Measurements from ENCODE around the gene MAML1. TPM values are rescaled to one million over a fixed set of nuclear protein-coding genes. Genes with fewer than 3 reads are reported as not detected.

The MAML1 gene
- total and polyA plus RNA-seq, 7 experiments from 2014 or later: 3.5 to 51.2 (median 33.4) TPM

GRCh38 chr5:179778591-179778990 is 46.0 kb downstream of the MAML1 start:
- CTCF ChIA-PET: interaction anchor here (1.8 kb wide), 1 partner anchor 16 kb away, joined by 4 read pairs; no protein-coding TSS in a partner anchor
- peaks cover 13 to 62% (median 17%) of the 10 kb centered on the region in 3 experiments for H3K36me3 ChIP-seq (ENCODE audit: control insufficient read depth in 2 of 3, insufficient read depth in 3 of 3, low read length in 3 of 3)

GRCh38 chr5:179779826-179780225 is 47.2 kb downstream of the MAML1 start:
- ChIA-PET CTCF (interaction anchor here (1.1 kb wide), 1 partner anchor 78 kb away, joined by 3 read pairs; no protein-coding TSS in a partner anchor), POLR2A (interaction anchor here (0.6 kb wide), 1 partner anchor 72 kb away, joined by 3 read pairs; no protein-coding TSS in a partner anchor)
- Mint-ChIP-seq H3K4me1 (peaks cover 0 to 12% (median 0%) of the 10 kb centered on the region in 7 donors), H3K27me3 (no peaks in the 10 kb centered on the region), H3K9me3 (no peaks in the 10 kb centered on the region), H3K4me3 (no peak overlapping the region), H3K36me3 (peaks cover 4 to 34% (median 6%) of the 10 kb centered on the region in 5 donors), H3K27ac (peak overlapping the region in 1 of 9 donors; percentile 33)
- Histone ChIP-seq H3K9me3 (ENCODE audit: control insufficient read depth in 2 of 3, low read length in 3 of 3) (no peaks in the 10 kb centered on the region), H3K27ac (ENCODE audit: low read depth, low read length) (no peak overlapping the region), H3K36me3 (ENCODE audit: control insufficient read depth in 2 of 3, insufficient read depth in 3 of 3, low read length in 3 of 3) (peaks cover 13 to 50% (median 14%) of the 10 kb centered on the region in 3 experiments), H3K27me3 (ENCODE audit: control insufficient read depth in 2 of 2, insufficient read depth in 2 of 2, low read length in 2 of 2) (no peaks in the 10 kb centered on the region), H3K4me3 (ENCODE audit: low read length) (no peak overlapping the region), H3K4me1 (ENCODE audit: control insufficient read depth in 2 of 2, insufficient read depth in 2 of 2, low read length in 2 of 2) (no peaks in the 10 kb centered on the region)
- DNase-seq (no peak), ATAC-seq (no peak)
- intact Hi-C loops (cut with micrococcal nuclease): no loop called here

More at GRCh38 chr5:179778591-179778990, 46.0 kb downstream of the MAML1 start:
- H3K9me3 Mint-ChIP-seq: no peaks in the 10 kb centered on the region
- no peak overlapping the region for H3K4me3 ChIP-seq (ENCODE audit: low read length)
- H3K4me1 Mint-ChIP-seq: peaks cover 0 to 12% (median 0%) of the 10 kb centered on the region in 7 donors
- H3K27ac ChIP-seq (ENCODE audit: low read depth, low read length): no peak overlapping the region
- no peaks in the 10 kb centered on the region for H3K27me3 Mint-ChIP-seq
- no peaks in the 10 kb centered on the region for H3K9me3 ChIP-seq (ENCODE audit: control insufficient read depth in 2 of 3, low read length in 3 of 3)
- H3K4me3 Mint-ChIP-seq: no peak overlapping the region
- no peaks in the 10 kb centered on the region for H3K27me3 ChIP-seq (ENCODE audit: control insufficient read depth in 2 of 2, insufficient read depth in 2 of 2, low read length in 2 of 2)
- peaks cover 4 to 37% (median 7%) of the 10 kb centered on the region in 5 donors for H3K36me3 Mint-ChIP-seq
- no peaks in the 10 kb centered on the region for H3K4me1 ChIP-seq (ENCODE audit: control insufficient read depth in 2 of 2, insufficient read depth in 2 of 2, low read length in 2 of 2)
- ATAC-seq (no peak), DNase-seq (no peak)
- POLR2A ChIA-PET: no interaction called here
- intact Hi-C loops (cut with micrococcal nuclease): no loop called here
- H3K27ac Mint-ChIP-seq: peak overlapping the region in 3 of 9 donors; percentile 32 to 72 (median 36)

GRCh38 chr5:179780362-179780761 is 47.7 kb downstream of the MAML1 start:
- POLR2A ChIA-PET: interaction anchor here (0.6 kb wide), 1 partner anchor 72 kb away, joined by 3 read pairs; no protein-coding TSS in a partner anchor
- Mint-ChIP-seq H3K4me3 (no peak overlapping the region), H3K4me1 (peaks cover 0 to 12% (median 0%) of the 10 kb centered on the region in 7 donors), H3K36me3 (peaks cover 4 to 33% (median 6%) of the 10 kb centered on the region in 5 donors), H3K27ac (peak overlapping the region in 1 of 9 donors; percentile 33), H3K9me3 (no peaks in the 10 kb centered on the region), H3K27me3 (no peaks in the 10 kb centered on the region)
- DNase-seq (no peak), ATAC-seq (peak; percentile 68)
- Histone ChIP-seq H3K9me3 (ENCODE audit: control insufficient read depth in 2 of 3, low read length in 3 of 3) (no peaks in the 10 kb centered on the region), H3K36me3 (ENCODE audit: control insufficient read depth in 2 of 3, insufficient read depth in 3 of 3, low read length in 3 of 3) (peaks cover 12 to 45% (median 13%) of the 10 kb centered on the region in 3 experiments), H3K4me3 (ENCODE audit: low read length) (no peak overlapping the region), H3K27me3 (ENCODE audit: control insufficient read depth in 2 of 2, insufficient read depth in 2 of 2, low read length in 2 of 2) (no peaks in the 10 kb centered on the region), H3K27ac (ENCODE audit: low read depth, low read length) (no peak overlapping the region), H3K4me1 (ENCODE audit: control insufficient read depth in 2 of 2, insufficient read depth in 2 of 2, low read length in 2 of 2) (no peaks in the 10 kb centered on the region)
- CTCF ChIA-PET: interaction anchor here (1.1 kb wide), 1 partner anchor 77 kb away, joined by 3 read pairs; no protein-coding TSS in a partner anchor
- intact Hi-C loops (cut with micrococcal nuclease): no loop called here

GRCh38 chr5:179781846-179782245 is 49.2 kb downstream of the MAML1 start:
- peaks cover 0 to 12% (median 0%) of the 10 kb centered on the region in 7 donors for H3K4me1 Mint-ChIP-seq
- H3K27ac ChIP-seq (ENCODE audit: low read depth, low read length): no peak overlapping the region
- H3K9me3 ChIP-seq (ENCODE audit: control insufficient read depth in 2 of 3, low read length in 3 of 3): no peaks in the 10 kb centered on the region
- no peaks in the 10 kb centered on the region for H3K9me3 Mint-ChIP-seq
- no peaks in the 10 kb centered on the region for H3K4me1 ChIP-seq (ENCODE audit: control insufficient read depth in 2 of 2, insufficient read depth in 2 of 2, low read length in 2 of 2)
- no peak for DNase-seq
- intact Hi-C loops (cut with micrococcal nuclease): no loop called here
- no peak overlapping the region for H3K4me3 ChIP-seq (ENCODE audit: low read length)
- H3K27me3 Mint-ChIP-seq: no peaks in the 10 kb centered on the region
- H3K27ac Mint-ChIP-seq: peak overlapping the region in 2 of 9 donors; percentile 8 to 56
- ChIA-PET CTCF (no interaction called here), POLR2A (no interaction called here)
- peaks cover 2 to 26% (median 4%) of the 10 kb centered on the region in 5 donors for H3K36me3 Mint-ChIP-seq
- H3K27me3 ChIP-seq (ENCODE audit: control insufficient read depth in 2 of 2, insufficient read depth in 2 of 2, low read length in 2 of 2): no peaks in the 10 kb centered on the region
- no peak overlapping the region for H3K4me3 Mint-ChIP-seq
- H3K36me3 ChIP-seq (ENCODE audit: control insufficient read depth in 2 of 3, insufficient read depth in 3 of 3, low read length in 3 of 3): peaks cover 0 to 32% (median 5%) of the 10 kb centered on the region in 3 experiments
- ATAC-seq: no peak

GRCh38 chr5:179783128-179783527 is 50.5 kb downstream of the MAML1 start:
- Mint-ChIP-seq H3K27me3 (no peaks in the 10 kb centered on the region), H3K27ac (no peak overlapping the region), H3K9me3 (no peaks in the 10 kb centered on the region), H3K4me1 (peaks cover 0 to 5% (median 0%) of the 10 kb centered on the region in 7 donors), H3K4me3 (no peak overlapping the region), H3K36me3 (peaks cover 0 to 16% (median 2%) of the 10 kb centered on the region in 5 donors)
- no peak for DNase-seq
- CTCF ChIA-PET: interaction anchor here (0.9 kb wide), 1 partner anchor 11 kb away, joined by 5 read pairs; the partner anchor contains the start of gene LTC4S
- Histone ChIP-seq H3K27me3 (ENCODE audit: control insufficient read depth in 2 of 2, insufficient read depth in 2 of 2, low read length in 2 of 2) (no peaks in the 10 kb centered on the region), H3K4me1 (ENCODE audit: control insufficient read depth in 2 of 2, insufficient read depth in 2 of 2, low read length in 2 of 2) (no peaks in the 10 kb centered on the region), H3K27ac (ENCODE audit: low read depth, low read length) (no peak overlapping the region), H3K4me3 (ENCODE audit: low read length) (no peak overlapping the region), H3K36me3 (ENCODE audit: control insufficient read depth in 2 of 3, insufficient read depth in 3 of 3, low read length in 3 of 3) (peaks cover 0 to 20% (median 3%) of the 10 kb centered on the region in 3 experiments), H3K9me3 (ENCODE audit: control insufficient read depth in 2 of 3, low read length in 3 of 3) (no peaks in the 10 kb centered on the region)
- no peak for ATAC-seq
- intact Hi-C loops (cut with micrococcal nuclease): no loop called here
- POLR2A ChIA-PET: interaction anchor here (0.7 kb wide), 1 partner anchor 16 kb away, joined by 4 read pairs; no protein-coding TSS in a partner anchor

- no peak overlapping the region for H3K4me3 ChIP-seq (ENCODE audit: low read length)
- no peak for DNase-seq
- intact Hi-C loops (cut with micrococcal nuclease): no loop called here
- H3K4me1 ChIP-seq (ENCODE audit: control insufficient read depth in 2 of 2, insufficient read depth in 2 of 2, low read length in 2 of 2): no peaks in the 10 kb centered on the region
- no peak for ATAC-seq
- peaks cover 0 to 3% (median 0%) of the 10 kb centered on the region in 5 donors for H3K36me3 Mint-ChIP-seq
- peaks cover 0 to 2% (median 0%) of the 10 kb centered on the region in 7 donors for H3K4me1 Mint-ChIP-seq
- no peaks in the 10 kb centered on the region for H3K27me3 Mint-ChIP-seq
- H3K9me3 ChIP-seq (ENCODE audit: control insufficient read depth in 2 of 3, low read length in 3 of 3): no peaks in the 10 kb centered on the region
- CTCF ChIA-PET: interaction anchor here (1.0 kb wide), 1 partner anchor 15 kb away, joined by 4 read pairs; no protein-coding TSS in a partner anchor
- H3K27ac Mint-ChIP-seq: no peak overlapping the region
- H3K27ac ChIP-seq (ENCODE audit: low read depth, low read length): no peak overlapping the region
- H3K9me3 Mint-ChIP-seq: peaks cover 0 to 2% (median 0%) of the 10 kb centered on the region in 11 donors
- POLR2A ChIA-PET: no interaction called here
- peaks cover 0 to 4% (median 0%) of the 10 kb centered on the region in 3 experiments for H3K36me3 ChIP-seq (ENCODE audit: control insufficient read depth in 2 of 3, insufficient read depth in 3 of 3, low read length in 3 of 3)
- no peaks in the 10 kb centered on the region for H3K27me3 ChIP-seq (ENCODE audit: control insufficient read depth in 2 of 2, insufficient read depth in 2 of 2, low read length in 2 of 2)
- H3K4me3 Mint-ChIP-seq: no peak overlapping the region
Observed at GRCh38 chr5:179786861-179787260, 54.2 kb downstream of the MAML1 start.

Data from naive thymus-derived CD4-positive, alpha-beta T cell (primary cell).